Measurements from ENCODE around the gene SMIM5. TPM values are rescaled to one million over a fixed set of nuclear protein-coding genes. Genes with fewer than 3 reads are reported as not detected.

The SMIM5 gene
- total and polyA plus RNA-seq, 2 of the 13 experiments (the other 11 are each of a cell fraction or from before 2014, with no cell fraction given), result not detected

GRCh38 chr17:75601057-75601987, 31.9 kb upstream of the SMIM5 start (continued):
- TF ChIP-seq ZBTB33 (CRISPR knock-in tag; IDR thresholded peaks at IDR 0.05), result peak; percentile 58
- no peak for TF ChIP-seq ZNF558 (CRISPR knock-in tag; IDR thresholded peaks at IDR 0.05; ENCODE audit: borderline replicate concordance)
- TF ChIP-seq ZNF687 (CRISPR knock-in tag; IDR thresholded peaks at IDR 0.05), result peak; percentile 69
- peak; percentile 18; the same call in 1 of the 2 replicates for TF ChIP-seq HDAC2 (CRISPR knock-in tag; IDR thresholded peaks at IDR 0.05)
- peak; percentile 40; the same call in 1 of the 2 replicates for TF ChIP-seq ZNF547 (CRISPR knock-in tag; IDR thresholded peaks at IDR 0.05)
- no peak for TF ChIP-seq ZZZ3 (CRISPR knock-in tag; IDR thresholded peaks at IDR 0.05; ENCODE audit: borderline replicate concordance)
- peak; percentile 60 for TF ChIP-seq ZNF574 (CRISPR knock-in tag; IDR thresholded peaks at IDR 0.05)
- peak; percentile 56; the same call in 1 of the 2 replicates for TF ChIP-seq JUNB (CRISPR knock-in tag; IDR thresholded peaks at IDR 0.05; ENCODE audit: borderline replicate concordance)
- peak; percentile 59; the same call in 1 of the 2 replicates for TF ChIP-seq ZFP37 (CRISPR knock-in tag; IDR thresholded peaks at IDR 0.05; ENCODE audit: borderline replicate concordance)
- no peak for TF ChIP-seq CCAR2 (optimal IDR thresholded peaks at IDR 0.05; ENCODE audit: low read depth, low read length)
- no peak for TF ChIP-seq FOXA1 (IDR thresholded peaks at IDR 0.05)
- 0 out of 2 replicates have a peak, but pooled peaks have one; percentile 24 for TF ChIP-seq FOXA1 (CRISPR knock-in tag; IDR thresholded peaks at IDR 0.05)
- no peak for TF ChIP-seq SOX5 (CRISPR knock-in tag; IDR thresholded peaks at IDR 0.05; ENCODE audit: borderline replicate concordance)
- TF ChIP-seq NRL (CRISPR knock-in tag; IDR thresholded peaks at IDR 0.05; ENCODE audit: borderline replicate concordance), result peak; percentile 41; the same call in 1 of the 2 replicates
- peak; percentile 28; the same call in 1 of the 2 replicates for TF ChIP-seq ZNF619 (CRISPR knock-in tag; IDR thresholded peaks at IDR 0.05)
- no peak for TF ChIP-seq ZBTB20 (CRISPR knock-in tag; IDR thresholded peaks at IDR 0.05; ENCODE audit: borderline replicate concordance, low read depth)
- no peak for TF ChIP-seq ZNF136 (CRISPR knock-in tag; IDR thresholded peaks at IDR 0.05; ENCODE audit: low read depth)
- no peak for TF ChIP-seq ZNF660 (CRISPR knock-in tag; IDR thresholded peaks at IDR 0.05; ENCODE audit: borderline replicate concordance, low read depth)
- TF ChIP-seq ZBTB38 (CRISPR knock-in tag; IDR thresholded peaks at IDR 0.05), result peak; percentile 62; the same call in 1 of the 2 replicates

Data from HepG2 (cell line).